HG03457 (cell line): ENCODE measurements around the gene PCED1B.
A peak's percentile ranks its signal among the peaks of the same experiment; 100 is the strongest.
"Not testable (repeated sequence)": the region's sequence is repeated elsewhere in the genome, so short reads cannot be mapped to it uniquely, and the experiment has no call there.

Experiments
- ATAC-seq: cut with Tn5 transposase; IDR thresholded peaks from one replicate; pipeline ENCODE4 v1.9.1; 2021; ENCODE audit warnings: moderate number of reproducible peaks; ENCODE audit not compliant: unreplicated experiment

The PCED1B gene, protein sequence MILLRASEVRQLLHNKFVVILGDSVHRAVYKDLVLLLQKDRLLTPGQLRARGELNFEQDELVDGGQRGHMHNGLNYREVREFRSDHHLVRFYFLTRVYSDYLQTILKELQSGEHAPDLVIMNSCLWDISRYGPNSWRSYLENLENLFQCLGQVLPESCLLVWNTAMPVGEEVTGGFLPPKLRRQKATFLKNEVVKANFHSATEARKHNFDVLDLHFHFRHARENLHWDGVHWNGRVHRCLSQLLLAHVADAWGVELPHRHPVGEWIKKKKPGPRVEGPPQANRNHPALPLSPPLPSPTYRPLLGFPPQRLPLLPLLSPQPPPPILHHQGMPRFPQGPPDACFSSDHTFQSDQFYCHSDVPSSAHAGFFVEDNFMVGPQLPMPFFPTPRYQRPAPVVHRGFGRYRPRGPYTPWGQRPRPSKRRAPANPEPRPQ

DNA sequence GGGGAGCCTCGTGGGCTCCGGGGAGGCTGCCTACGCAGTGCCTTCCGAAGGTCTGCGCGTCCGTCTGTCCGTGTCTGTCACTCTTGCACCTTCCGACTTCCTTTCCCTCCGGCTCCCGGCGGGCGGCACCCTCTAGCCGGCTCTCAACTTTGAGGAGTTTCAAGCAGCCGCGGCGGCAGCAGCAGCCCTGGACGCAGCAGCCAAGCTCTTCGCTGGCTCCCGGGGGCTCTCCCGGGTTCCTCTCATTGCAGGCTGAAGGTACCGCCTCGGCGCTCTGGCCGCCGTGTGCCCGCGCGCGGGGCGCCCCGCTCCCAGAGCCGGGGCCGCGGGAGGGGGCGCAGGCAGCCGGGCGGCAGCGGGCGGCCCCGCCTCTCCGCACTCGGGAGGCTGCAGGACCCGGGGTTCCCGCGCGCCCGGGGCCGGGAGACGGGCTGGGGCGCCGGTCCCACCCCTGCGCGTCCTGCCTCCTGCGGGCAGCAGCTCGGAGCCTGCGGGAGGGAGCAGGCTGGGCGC lies at the start of gene PCED1B, which contains the start of gene AMIGO2:
TSS of gene PCED1B (plus strand) at position 154 of the 513 bp plus-strand sequence. CDS start 155,443 bp downstream, outside the sequence.
TSS of gene AMIGO2 (minus strand) at position 492 of the 513 bp plus-strand sequence. CDS start 957 bp downstream, outside the sequence.
- ATAC-seq, result peak; percentile 60

DNA sequence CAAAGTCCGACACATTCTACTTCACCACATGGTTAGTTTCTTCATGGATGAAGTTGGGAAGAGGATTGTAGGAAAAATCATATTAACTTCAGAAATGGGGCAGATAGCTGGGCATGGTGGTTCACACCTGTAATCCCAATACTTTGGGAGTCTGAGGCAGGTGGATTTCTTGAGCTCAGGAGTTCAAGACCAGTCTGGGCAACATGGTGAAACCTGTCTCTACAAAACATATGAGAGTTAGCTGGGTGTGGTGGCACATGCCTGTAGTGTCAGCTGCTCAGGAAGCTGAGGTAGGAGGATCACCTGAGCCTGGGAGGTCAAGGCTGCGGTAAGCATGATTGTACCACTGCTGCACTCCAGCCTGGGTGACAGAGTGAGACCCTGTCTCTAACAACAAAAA lies 49.5 kb upstream of the PCED1B start:
- no peak for ATAC-seq

DNA sequence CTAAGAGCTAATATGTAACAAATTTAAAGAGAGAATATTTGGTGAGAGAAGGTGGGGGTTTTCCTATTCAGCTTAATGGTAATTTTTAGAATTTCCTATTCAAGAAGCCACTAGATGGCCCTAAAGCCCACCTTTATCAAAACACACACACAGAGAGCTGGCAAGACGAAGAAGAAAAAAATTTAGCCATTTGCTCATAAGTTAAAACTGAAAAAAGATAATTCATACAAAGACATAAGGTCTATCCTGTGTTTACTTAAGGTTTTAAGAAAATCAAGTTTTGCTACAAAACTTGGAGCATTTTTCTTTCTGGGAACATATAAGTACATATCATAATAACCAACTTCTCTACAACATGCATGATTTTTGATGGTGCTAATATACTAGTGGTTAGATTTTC lies 46.8 kb upstream of the PCED1B start:
- no peak for ATAC-seq

DNA sequence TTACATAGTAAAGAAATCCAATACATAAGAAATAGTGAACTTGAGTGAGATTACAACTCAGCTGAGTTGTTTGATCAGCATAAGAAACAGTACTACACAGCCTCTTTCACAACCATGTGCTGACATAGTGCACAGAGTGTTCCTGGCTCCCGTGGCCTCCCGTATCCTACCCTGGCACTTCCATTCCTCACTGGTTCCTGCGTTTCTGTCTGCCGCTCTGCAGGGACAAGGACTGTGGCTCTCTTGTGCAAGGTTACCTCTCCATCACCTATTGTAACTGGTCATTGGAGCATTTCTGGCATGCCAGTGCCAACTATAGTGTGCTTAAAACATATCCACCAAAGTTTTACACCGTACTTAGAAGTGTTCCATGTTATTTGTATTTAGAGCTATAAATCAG lies 46.3 kb upstream of the PCED1B start:
- no peak for ATAC-seq

DNA sequence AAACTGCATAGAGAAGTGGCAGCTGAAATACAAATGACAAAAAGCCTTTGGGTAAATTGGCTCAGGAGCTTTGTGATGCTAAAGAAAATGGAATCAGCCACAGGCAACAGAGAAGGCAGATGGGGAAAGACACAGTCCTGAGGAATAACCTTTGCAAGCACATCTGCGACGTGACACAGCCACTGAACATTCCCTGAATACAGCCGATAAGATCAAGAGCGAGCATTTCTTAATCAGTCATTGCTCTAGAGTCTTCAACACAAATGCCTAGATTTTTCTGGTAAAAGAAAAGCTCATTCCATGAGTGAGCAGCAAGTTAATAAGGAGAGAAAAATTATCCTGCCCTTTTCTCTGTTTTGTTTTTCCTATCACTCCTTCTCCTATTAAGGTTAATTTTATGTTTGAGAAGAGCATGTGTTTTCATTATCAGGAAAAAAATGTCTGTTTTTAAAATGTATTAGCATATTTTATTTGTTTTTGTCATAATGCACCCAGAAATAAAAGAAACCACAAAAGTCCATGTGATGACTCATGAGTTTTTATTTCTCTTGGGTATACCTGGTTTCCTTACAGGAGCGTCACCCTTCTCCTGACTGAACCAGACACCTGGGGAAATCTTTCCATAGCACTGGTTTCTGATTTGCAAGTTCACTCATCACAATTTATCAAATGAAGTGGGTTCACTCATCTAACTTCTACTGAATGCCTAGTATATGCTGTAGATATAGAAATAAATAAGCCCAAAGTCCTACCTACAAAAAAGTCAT lies 45.4 kb upstream of the PCED1B start:
- no peak for ATAC-seq

DNA sequence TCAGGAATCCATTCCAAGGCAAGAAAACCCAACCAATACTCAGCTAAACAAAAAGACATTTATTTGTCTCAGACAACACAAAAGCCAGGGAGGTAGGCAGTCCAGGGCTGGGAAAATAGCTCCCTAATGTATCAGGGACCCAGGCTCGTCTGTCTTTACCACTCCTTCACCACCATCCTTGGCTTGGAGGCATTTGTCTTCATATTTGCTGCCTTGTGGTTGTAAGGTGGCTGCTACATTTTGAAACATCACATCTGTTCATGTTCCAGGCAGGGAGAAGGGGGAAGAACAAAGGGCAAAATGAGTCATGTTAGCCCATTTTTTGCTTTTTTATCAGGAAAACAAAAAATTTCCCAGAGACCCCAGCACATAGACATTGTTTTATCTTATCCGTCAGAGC lies 44.8 kb upstream of the PCED1B start:
- ATAC-seq, result no peak

DNA sequence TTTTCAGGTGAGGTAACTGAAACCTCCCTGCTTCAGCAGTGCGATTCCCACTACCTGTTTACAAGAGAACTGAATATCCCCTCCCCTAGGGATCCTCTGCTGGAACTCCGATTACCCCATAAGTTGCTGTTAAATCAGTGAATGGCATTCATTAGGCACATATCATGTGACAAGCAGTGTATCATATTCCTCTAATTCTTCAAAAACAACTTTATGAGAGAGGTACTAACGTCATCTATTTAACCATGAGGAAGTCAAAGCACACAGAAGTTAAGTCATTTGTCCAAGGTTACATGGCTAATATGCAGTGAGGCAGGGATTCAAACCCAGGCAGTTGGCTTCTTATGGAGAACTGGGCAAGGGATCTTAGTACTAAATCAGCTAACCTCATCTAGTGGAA lies 43.9 kb upstream of the PCED1B start:
- no peak for ATAC-seq

DNA sequence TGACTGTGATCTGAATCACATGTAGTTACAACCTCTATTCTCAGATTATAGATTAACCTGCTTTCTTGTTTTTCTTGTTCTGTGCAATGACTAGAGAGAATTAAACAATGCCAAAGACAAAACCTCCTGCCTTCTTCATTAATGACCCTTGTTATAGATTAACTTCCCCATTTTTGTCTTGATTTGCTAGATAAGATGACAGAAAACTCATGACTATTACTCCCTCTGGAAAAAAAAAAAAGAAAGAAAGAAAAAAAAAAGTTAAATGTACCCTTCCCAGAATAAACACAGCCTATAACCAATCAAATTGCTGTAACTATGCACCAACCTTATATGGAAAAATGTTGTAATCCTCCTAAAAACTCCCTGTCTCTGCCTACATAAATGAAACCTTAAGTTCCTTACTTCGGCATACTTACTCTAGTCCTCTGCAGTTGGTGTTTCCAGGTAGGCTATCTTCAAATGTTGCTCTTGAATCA lies 41.1 kb upstream of the PCED1B start:
- no peak for ATAC-seq

DNA sequence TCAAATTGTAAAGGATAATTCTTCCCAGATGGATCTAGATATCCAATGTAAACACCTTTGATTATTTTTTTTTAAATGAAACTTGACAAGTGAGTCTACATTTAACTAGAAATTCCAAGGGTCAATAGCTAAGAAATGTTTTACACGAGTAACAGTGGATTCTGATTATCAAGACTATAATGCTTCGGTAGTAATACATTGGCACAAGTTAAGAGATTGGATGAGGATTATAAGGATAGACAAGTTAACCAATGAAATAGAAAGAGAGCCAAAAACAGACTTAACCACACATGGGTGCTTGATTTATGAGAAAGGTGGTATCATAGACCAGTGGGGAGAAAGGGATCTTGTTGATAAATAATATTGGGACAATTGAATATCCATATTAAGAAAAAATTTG lies 40.3 kb upstream of the PCED1B start:
- ATAC-seq, result no peak

DNA sequence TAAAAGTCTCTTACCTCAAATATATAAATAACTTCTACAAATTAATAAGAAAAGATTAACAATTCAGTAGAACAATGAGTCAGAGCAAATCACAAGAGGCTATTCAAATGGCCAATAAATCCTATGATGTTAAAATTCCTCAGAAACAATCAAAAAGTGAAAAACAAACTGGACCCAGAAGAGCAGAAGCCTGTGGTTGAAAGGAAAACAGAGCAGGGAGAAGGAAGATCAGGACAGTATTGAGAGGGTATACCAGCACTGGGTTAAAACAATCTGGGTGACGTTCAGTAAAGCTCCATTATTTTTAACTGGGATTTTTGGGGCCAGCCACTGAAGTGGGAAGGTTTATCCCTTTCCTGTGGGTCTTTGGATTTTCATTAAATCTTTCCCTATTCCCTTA lies 39.7 kb upstream of the PCED1B start:
- ATAC-seq, result no peak

DNA sequence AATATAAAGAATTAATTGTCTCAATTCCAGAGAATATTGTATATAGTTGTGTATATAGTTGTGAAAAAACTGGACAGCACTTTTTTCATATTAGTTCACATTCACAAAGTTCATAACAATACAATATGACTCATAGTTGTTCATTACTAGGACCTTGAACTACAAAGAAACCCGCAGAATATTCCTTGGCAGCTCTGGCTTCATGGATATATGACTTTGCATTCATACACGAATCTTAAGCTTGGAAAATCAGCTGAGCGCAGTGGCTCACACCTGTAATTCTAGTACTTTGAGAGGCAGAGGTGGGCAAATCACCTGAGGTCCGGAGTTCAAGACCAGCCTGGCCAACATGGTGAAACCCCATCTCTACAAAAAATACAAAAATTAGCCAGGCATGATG lies 38.1 kb upstream of the PCED1B start:
- ATAC-seq, result no peak

DNA sequence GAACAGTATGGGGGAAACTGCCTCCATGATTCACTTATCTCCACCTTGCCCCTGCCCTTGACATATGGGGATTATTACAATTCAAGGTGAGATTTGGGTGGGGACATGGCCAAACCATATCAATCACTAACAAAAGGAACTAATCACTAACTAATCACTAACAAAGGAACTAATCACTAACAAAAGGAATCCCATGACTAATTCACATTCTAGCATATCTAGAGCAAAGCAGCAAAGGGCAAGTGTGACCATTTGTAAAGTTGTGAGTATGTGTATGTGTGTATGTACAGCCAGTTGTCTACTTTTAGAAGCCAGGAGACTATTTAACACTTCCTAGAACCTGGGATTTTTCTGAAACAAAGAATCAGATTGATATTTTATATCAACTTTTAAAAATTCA lies 30.9 kb upstream of the PCED1B start:
- no peak for ATAC-seq

DNA sequence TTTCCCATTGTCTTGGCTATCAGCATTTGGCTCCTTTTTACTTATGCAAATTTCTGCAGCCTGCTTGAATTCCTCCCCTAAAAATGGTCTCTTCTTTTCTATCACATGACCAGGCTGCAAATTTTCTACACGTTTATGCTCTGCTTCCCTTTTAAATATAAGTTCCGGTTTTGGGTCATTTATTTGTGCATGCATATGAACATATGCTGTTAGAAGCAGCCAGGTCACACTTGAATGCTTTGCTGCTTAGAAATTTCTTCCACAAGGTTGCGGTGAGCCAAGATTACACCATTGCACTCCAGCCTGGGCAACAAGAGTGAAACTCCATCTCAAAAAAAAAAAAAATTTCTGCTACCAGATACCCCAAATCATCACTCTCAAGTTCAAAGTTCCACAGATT lies 28.1 kb upstream of the PCED1B start:
- ATAC-seq, result not testable (repeated sequence)

DNA sequence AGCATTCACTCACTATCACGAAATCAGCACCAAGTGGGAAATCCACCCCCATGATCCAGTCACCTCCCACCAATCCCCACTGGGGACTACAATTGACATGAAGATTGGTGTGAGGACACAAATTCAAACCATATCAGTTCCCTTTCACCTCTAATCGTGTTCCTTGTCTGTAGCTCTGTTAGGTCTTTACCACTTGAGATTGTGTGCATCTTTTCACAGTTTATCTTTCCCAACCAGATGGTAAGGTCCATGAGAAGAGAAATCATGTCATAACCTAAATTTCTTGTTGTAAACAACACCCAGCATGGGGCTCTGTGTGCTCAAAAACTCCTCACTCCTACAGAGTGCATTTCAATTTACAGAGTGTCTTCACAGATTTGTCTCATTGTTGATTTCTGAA lies 27.1 kb upstream of the PCED1B start:
- no peak for ATAC-seq

DNA sequence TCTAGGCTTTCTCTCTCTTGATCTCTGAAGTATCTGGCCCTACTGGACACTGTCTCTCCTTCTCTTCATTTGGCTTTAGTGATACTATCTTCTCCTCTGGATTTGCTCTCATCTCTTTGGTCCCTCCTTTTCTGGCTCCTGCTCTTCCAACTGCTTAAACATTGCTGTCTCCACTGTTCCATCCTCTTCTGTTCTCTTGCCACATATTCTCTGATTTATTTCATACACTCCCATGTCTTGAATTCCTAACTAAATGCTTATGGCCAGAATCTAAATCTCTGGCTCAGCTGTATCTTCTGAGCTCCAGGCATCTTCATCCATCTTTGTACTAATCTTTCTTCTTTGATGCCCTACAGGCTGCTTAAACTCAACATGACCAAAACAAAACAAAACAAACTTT lies 25.5 kb upstream of the PCED1B start:
- no peak for ATAC-seq

DNA sequence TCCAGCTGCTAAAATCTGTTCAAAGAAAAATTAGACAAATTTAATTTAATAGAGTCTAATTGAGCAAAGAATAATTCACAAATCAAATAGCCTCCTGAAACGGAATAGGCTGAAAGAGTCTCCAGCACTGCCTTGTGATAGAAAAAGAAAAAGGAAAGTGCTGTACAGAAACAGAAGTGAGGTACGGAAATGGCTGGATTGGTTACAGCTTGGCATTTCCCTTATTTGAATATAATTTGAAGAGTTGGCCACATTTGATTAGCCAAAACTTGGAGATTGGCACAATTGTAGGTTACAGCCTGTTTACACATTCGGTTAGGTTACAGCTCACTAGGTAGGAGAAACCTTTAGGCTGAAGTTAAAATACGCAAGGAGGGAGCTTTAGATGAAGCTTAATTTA lies 24.8 kb upstream of the PCED1B start:
- no peak for ATAC-seq

DNA sequence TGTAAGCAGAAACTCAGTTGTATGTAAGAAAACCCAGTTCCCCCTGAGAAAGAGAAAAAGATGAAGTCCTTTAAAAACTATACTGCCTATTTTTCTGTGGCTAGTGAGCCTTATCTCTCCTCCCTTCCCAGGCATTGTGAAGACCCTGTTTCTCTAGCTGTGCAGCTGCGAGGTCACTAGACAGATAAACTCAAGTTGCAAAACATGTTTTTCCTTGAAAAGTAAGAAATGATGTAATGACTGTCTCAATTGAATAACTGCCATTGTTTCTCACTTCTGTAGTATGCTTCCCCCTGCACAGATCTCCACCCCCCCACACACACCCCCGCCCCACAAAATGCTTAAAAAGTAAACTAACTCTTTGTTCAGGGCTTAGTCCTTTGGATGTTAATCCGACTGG lies 23.6 kb upstream of the PCED1B start:
- not testable (repeated sequence) for ATAC-seq

DNA sequence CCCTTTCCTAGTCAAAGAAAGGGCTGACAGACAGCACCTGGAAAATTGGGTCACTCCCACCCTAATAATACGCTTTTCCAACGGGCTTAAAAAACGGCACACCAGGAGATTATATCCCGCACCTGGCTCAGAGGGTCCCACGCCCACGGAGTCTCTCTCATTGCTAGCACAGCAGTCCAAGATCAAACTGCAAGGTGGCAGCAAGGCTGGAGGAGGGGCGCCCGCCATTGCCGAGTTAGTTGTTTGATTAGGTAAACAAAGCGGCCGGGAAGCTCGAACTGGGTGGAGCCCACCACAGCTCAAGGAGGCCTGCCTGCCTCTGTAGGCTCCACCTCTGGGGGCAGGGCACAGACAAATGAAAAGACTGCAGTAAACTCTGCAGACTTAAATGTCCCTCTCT lies 22.5 kb upstream of the PCED1B start:
- not testable (repeated sequence) for ATAC-seq

DNA sequence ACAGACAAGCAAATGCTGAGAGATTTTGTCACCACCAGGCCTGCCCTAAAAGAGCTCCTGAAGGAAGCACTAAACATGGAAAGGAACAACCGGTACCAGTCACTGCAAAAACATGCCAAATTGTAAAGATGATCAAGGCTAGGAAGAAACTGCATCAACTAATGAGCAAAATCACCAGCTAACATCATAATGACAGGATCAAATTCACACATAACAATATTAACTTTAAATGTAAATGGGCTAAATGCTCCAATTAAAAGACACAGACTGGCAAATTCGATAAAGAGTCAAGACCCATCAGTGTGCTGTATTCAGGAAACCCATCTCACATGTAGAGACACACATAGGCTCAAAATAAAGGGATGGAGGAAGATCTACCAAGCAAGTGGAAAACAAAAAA lies 20.8 kb upstream of the PCED1B start:
- ATAC-seq, result not testable (repeated sequence)

DNA sequence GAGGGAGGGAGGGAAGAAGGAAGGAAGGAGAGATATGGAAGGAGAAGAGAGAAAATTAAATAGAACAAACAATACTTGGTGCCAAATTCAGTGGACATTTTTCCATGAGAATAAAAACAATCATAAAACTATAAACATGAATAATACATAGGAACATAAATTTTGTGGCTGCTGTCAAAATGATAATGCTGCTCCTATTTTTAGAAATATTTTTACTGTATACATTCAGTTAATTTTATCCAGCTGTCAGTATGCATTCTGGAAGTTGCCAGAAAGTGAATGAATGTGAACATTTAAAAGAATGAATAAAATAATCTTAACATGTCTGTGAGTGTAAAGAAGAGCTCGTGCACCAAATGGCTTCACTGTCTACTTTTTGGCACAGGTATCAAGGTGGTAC lies 13.9 kb upstream of the PCED1B start:
- ATAC-seq, result no peak

DNA sequence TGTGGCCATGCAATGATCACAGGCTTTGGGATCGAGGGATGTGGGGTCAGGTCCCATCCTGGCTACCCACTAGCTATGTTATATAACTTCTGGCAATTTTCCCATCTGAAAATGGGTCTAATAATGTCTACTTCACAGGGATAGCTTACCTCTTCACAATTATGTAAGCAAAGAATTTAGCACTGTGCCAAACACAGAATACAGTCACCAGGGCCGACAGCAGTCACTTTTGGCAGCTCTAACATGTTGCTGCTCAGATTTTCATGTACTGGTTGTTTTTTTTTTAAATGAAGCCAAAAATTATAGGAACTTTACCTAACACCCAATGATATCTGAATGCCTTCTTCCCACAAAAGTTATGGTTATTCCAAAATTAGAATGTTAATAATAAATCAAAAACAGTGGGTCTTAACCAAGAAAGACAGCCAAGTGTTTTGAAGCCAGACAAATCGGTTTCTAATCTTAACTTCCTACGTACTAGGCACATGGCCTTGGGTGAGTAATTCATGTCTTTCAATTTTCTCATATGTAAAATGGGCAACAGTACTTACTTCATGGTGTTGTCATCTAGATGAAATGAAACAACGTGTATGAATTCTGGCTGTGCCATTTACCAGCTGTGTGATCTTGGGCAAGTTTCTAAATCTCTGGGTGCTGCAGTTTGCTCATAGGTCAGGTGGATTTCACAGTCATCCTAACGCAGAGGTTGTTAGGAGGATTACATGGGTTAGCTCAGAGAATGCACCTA lies 13.0 kb upstream of the PCED1B start:
- no peak for ATAC-seq
